ENCODE data around the gene ATG2A.
A peak's percentile ranks its signal among the peaks of the same experiment; 100 is the strongest.
"Not testable (repeated sequence)": the region's sequence is repeated elsewhere in the genome, so short reads cannot be mapped to it uniquely, and the experiment has no call there.

The ATG2A gene

GRCh38 chr11:64854534-64855502 is 62.2 kb downstream of the ATG2A start:
- DNase-seq (ENCODE audit: low read depth, low spot score): peak; percentile 75

DNA sequence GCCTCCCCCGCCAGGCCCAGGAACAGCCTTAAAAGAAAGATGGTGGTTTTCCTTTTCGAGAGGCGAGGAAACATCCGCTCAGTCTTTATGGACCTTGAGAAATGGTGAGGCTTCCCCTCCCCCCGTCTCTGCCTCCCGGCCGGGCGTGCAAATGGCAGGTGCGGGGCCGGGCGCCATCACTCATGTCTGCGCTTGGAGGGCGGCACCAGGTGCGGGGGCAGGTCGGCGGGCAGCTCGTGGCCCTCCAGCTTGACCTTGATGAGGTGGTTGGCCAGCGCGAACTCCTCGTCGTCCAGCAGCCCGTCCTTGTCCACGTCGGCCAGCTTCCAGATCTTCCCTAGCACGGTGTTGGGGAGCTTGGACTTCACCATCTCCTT is 62.9 kb downstream of the ATG2A start:
- no peak for DNase-seq (ENCODE audit: low read depth, low spot score)

GRCh38 chr11:64853709-64854108 is 63.3 kb downstream of the ATG2A start:
- no peak for DNase-seq (ENCODE audit: low read depth, low spot score)

GRCh38 chr11:64852804-64853509 is 64.1 kb downstream of the ATG2A start:
- no peak for DNase-seq (ENCODE audit: low read depth, low spot score)

GRCh38 chr11:64851831-64852351 is 65.1 kb downstream of the ATG2A start:
- no peak for DNase-seq (ENCODE audit: low read depth, low spot score)

- DNase-seq (ENCODE audit: low read depth, low spot score): peak; percentile 52
Measured at GRCh38 chr11:64850979-64851567, 65.9 kb downstream of the ATG2A start.

GRCh38 chr11:64849598-64850356 is 67.2 kb downstream of the ATG2A start:
- no peak for DNase-seq (ENCODE audit: low read depth, low spot score)

GRCh38 chr11:64848826-64849597 is 68.0 kb downstream of the ATG2A start:
- DNase-seq (ENCODE audit: low read depth, low spot score): peak; percentile 48

GRCh38 chr11:64848214-64848825 is 68.7 kb downstream of the ATG2A start:
- no peak for DNase-seq (ENCODE audit: low read depth, low spot score)

GRCh38 chr11:64846998-64847666 is 69.9 kb downstream of the ATG2A start:
- DNase-seq (ENCODE audit: low read depth, low spot score): peak; percentile 95

DNA sequence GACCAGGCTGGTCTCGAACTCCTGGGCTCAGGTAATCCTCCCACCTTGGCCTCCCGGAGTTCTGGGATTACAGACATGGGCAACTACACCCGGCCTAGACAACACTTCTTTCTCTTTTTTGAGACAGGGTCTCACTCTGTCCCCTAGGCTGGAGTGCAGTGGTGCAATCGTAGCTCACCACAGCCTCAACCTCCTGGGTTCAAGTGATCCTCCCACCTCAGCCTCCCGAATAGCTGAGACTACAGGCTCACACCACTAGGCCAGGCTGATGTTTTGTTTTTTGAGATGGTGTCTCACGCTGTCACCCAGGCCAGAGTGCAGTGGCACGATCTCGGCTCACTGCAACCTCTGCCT is 71.3 kb downstream of the ATG2A start:
- not testable (repeated sequence) for DNase-seq (ENCODE audit: low read depth, low spot score)

DNA sequence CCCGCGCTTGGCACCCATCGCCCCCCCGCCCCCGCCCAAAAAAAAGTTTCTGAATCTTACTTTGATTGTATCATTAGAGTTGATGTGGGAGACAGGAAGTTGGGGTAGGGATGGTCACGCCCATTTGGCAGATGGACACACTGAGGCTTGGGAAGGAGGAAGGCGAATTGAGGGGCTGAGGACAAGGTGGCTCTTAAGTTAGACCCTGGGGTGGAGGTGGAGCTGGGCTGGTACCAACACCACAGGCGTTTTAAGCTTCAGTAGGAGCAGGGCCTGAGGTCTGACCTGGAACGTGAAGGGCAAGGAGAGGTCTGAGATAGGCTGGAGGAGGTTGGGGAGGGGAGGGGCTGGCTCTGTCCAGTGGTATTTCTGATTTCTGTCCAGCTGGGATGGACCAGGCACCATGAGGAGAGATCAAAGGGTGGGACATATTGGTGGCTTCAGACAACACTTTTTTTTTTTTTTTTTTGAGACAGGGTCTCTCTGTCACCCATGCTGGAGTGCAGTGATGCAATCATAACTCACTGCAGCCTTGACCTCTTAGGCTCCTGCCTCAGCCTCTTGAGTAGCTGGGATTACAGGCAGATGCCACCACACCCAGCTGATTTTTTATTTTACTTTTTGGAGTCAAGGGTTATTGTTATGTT is 71.8 kb downstream of the ATG2A start:
- no peak for DNase-seq (ENCODE audit: low read depth, low spot score)
